HK-2 (cell line): ENCODE results near the gene THRAP3.
"Not testable (repeated sequence)": the region's sequence is repeated elsewhere in the genome, so short reads cannot be mapped to it uniquely, and the experiment has no call there.

Experiments used
- DNase-seq: peaks from one replicate; pipeline ENCODE4 v3.0.0-alpha.2; 2018; ENCODE audit not compliant: unreplicated experiment

Gene THRAP3

GRCh38 chr1:36204347-36204909 lies 19.8 kb upstream of the THRAP3 start:
- no peak for DNase-seq

GRCh38 chr1:36206323-36206858 lies 17.9 kb upstream of the THRAP3 start:
- no peak for DNase-seq

GRCh38 chr1:36207339-36207738 lies 16.9 kb upstream of the THRAP3 start:
- no peak for DNase-seq

- DNase-seq, result no peak
Observed at GRCh38 chr1:36208978-36209703, 15.1 kb upstream of the THRAP3 start.

GRCh38 chr1:36211307-36211706 lies 12.9 kb upstream of the THRAP3 start:
- no peak for DNase-seq

GRCh38 chr1:36211841-36212240 lies 12.4 kb upstream of the THRAP3 start:
- DNase-seq, result no peak

- DNase-seq, result no peak
Observed at GRCh38 chr1:36212782-36213181, 11.5 kb upstream of the THRAP3 start.

- DNase-seq, result no peak
Observed at GRCh38 chr1:36217670-36218069, 6.6 kb upstream of the THRAP3 start.

GRCh38 chr1:36221901-36222300 lies 2.3 kb upstream of the THRAP3 start:
- not testable (repeated sequence) for DNase-seq

GRCh38 chr1:36222481-36223380 lies 1.5 kb upstream of the THRAP3 start:
- no peak for DNase-seq

GRCh38 chr1:36223381-36223995 lies 755 bp upstream of the THRAP3 start:
- DNase-seq, result peak; percentile 20

GRCh38 chr1:36224537-36225282 lies 467 bp downstream of the THRAP3 start:
- peak; percentile 78 for DNase-seq

- DNase-seq, result no peak
Observed at GRCh38 chr1:36225283-36225899, 1.1 kb downstream of the THRAP3 start.

- not testable (repeated sequence) for DNase-seq
Observed at GRCh38 chr1:36230279-36230678, 6.0 kb downstream of the THRAP3 start.

- no peak for DNase-seq
Observed at GRCh38 chr1:36231191-36231590, 6.9 kb downstream of the THRAP3 start.

GRCh38 chr1:36232212-36233095 lies 8.2 kb downstream of the THRAP3 start:
- no peak for DNase-seq

GRCh38 chr1:36236302-36236701 lies 12.1 kb downstream of the THRAP3 start:
- no peak for DNase-seq

GRCh38 chr1:36238433-36238832 lies 14.2 kb downstream of the THRAP3 start:
- no peak for DNase-seq

- DNase-seq, result no peak
Observed at GRCh38 chr1:36239941-36240637, 15.8 kb downstream of the THRAP3 start.
